DOHH2 (cell line): ENCODE measurements around the gene NOM1.
A peak's percentile ranks its signal among the peaks of the same experiment; 100 is the strongest.

Experiments
- H3F3A ChIP-seq: fragments of 200-600 bp; sonication (generic), shearing (Covaris generic); 2 replicates; pipeline ENCODE4 v1.6.0; 2016; ENCODE audit warnings: antibody characterized with exemption, mild to moderate bottlenecking; ENCODE audit not compliant: control insufficient read depth, insufficient read depth
- H3K27ac ChIP-seq: fragments of 200-600 bp; sonication (generic); 2 replicates; pipeline ENCODE4 v1.5.1; 2014; ENCODE audit warnings: low read depth, mild to moderate bottlenecking, low read length, moderate library complexity
- H3K27me3 ChIP-seq: fragments of 200-600 bp; sonication (generic); 2 replicates; pipeline ENCODE4 v1.6.1; 2014; ENCODE audit warnings: mild to moderate bottlenecking, low read length, mixed read lengths; ENCODE audit not compliant: control insufficient read depth
- H3K36me3 ChIP-seq: fragments of 200-600 bp; sonication (generic); 2 replicates; pipeline ENCODE4 v1.6.1; 2014; ENCODE audit warnings: mild to moderate bottlenecking, low read length, moderate library complexity, mixed read lengths; ENCODE audit not compliant: control insufficient read depth
- H3K4me1 ChIP-seq: fragments of 200-600 bp; sonication (generic); 2 replicates; pipeline ENCODE4 v1.6.1; 2014; ENCODE audit warnings: mild to moderate bottlenecking, low read length, mixed read lengths; ENCODE audit not compliant: control insufficient read depth
- H3K4me2 ChIP-seq: fragments of 200-600 bp; sonication (generic); 2 replicates; pipeline ENCODE4 v1.6.0; 2014; ENCODE audit warnings: mild to moderate bottlenecking, low read length, moderate library complexity
- H3K4me3 ChIP-seq: fragments of 200-600 bp; sonication (generic); 2 replicates; pipeline ENCODE4 v1.5.1; 2014; ENCODE audit warnings: mild to moderate bottlenecking, low read length, mixed read lengths
- H3K79me2 ChIP-seq: fragments of 200-600 bp; sonication (generic); 2 replicates; pipeline ENCODE4 v1.6.1; 2014; ENCODE audit warnings: mild to moderate bottlenecking, low read length, mixed read lengths; ENCODE audit not compliant: control insufficient read depth
- H3K9me2 ChIP-seq: fragments of 200-600 bp; sonication (generic); replicated peaks from 2 replicates; pipeline ENCODE4 v1.6.1; 2014; ENCODE audit warnings: mild to moderate bottlenecking, low read length, mixed read lengths; ENCODE audit not compliant: control insufficient read depth
- H3K9me3 ChIP-seq: fragments of 200-600 bp; sonication (generic); 2 replicates; pipeline ENCODE4 v1.6.1; 2014; ENCODE audit warnings: antibody characterized with exemption, low read length, mixed read lengths; ENCODE audit not compliant: control insufficient read depth, insufficient read depth
- H4K20me1 ChIP-seq: fragments of 200-600 bp; sonication (generic); 2 replicates; pipeline ENCODE4 v1.6.0; 2014; ENCODE audit warnings: low read depth, mild to moderate bottlenecking, antibody characterized with exemption, low read length, moderate library complexity; ENCODE audit not compliant: control insufficient read depth, insufficient read depth
- EZH2phosphoT487 ChIP-seq: fragments of 200-600 bp; sonication (generic); IDR thresholded peaks from 2 replicates; pipeline ENCODE4 v1.6.1; 2017; ENCODE audit warnings: borderline replicate concordance, mild to moderate bottlenecking, antibody characterized with exemption, low read length, moderate library complexity, mixed read lengths
- TF ChIP-seq, protein P1 (sequence below): fragments of 200-600 bp; sonication (generic); IDR thresholded peaks from one replicate; pipeline ENCODE4 v1.5.1; 2014; ENCODE audit warnings: antibody characterized with exemption, mild to moderate bottlenecking, low read depth, low read length; ENCODE audit not compliant: poor library complexity, severe bottlenecking

NOM1 gene

GRCh38 chr7:156944876-156945275, 4.6 kb upstream of the NOM1 start:
- Histone ChIP-seq H3K36me3 (peaks cover 3% of the 10 kb centered on the region), H3K27me3 (peaks cover 28% of the 10 kb centered on the region), H3K79me2 (peaks cover 9% of the 10 kb centered on the region), H3F3A (peaks cover 13% of the 10 kb centered on the region), H3K4me2 (no peak overlapping the region), H3K9me2 (no peaks in the 10 kb centered on the region), H3K27ac (no peak overlapping the region), H3K4me1 (peaks cover 10% of the 10 kb centered on the region), H3K4me3 (no peak overlapping the region), H3K9me3 (peaks cover 18% of the 10 kb centered on the region), H4K20me1 (no peaks in the 10 kb centered on the region)
- TF ChIP-seq, protein P1, sequence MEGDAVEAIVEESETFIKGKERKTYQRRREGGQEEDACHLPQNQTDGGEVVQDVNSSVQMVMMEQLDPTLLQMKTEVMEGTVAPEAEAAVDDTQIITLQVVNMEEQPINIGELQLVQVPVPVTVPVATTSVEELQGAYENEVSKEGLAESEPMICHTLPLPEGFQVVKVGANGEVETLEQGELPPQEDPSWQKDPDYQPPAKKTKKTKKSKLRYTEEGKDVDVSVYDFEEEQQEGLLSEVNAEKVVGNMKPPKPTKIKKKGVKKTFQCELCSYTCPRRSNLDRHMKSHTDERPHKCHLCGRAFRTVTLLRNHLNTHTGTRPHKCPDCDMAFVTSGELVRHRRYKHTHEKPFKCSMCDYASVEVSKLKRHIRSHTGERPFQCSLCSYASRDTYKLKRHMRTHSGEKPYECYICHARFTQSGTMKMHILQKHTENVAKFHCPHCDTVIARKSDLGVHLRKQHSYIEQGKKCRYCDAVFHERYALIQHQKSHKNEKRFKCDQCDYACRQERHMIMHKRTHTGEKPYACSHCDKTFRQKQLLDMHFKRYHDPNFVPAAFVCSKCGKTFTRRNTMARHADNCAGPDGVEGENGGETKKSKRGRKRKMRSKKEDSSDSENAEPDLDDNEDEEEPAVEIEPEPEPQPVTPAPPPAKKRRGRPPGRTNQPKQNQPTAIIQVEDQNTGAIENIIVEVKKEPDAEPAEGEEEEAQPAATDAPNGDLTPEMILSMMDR: no peak

- TF ChIP-seq, protein P1: no peak
- no peak for TF ChIP-seq EZH2phosphoT487
- H3K4me2 ChIP-seq: no peak overlapping the region
- H3K9me3 ChIP-seq: no peaks in the 10 kb centered on the region
- H4K20me1 ChIP-seq: peaks cover 21% of the 10 kb centered on the region
- peaks cover 28% of the 10 kb centered on the region for H3K27me3 ChIP-seq
- H3K4me1 ChIP-seq: peaks cover 19% of the 10 kb centered on the region
- no peaks in the 10 kb centered on the region for H3K9me2 ChIP-seq
- H3K36me3 ChIP-seq: peaks cover 27% of the 10 kb centered on the region
- H3K4me3 ChIP-seq: no peak overlapping the region
- H3F3A ChIP-seq: peaks cover 9% of the 10 kb centered on the region
- H3K27ac ChIP-seq: no peak overlapping the region
- H3K79me2 ChIP-seq: peaks cover 33% of the 10 kb centered on the region
Measured at GRCh38 chr7:156947120-156947843, 2.2 kb upstream of the NOM1 start.

- H3K4me3 ChIP-seq: peak overlapping the region; percentile 96
- peaks cover 31% of the 10 kb centered on the region for H4K20me1 ChIP-seq
- no peak overlapping the region for H3K27ac ChIP-seq
- H3K4me1 ChIP-seq: peaks cover 18% of the 10 kb centered on the region
- H3K36me3 ChIP-seq: peaks cover 38% of the 10 kb centered on the region
- H3K27me3 ChIP-seq: peaks cover 17% of the 10 kb centered on the region
- H3K79me2 ChIP-seq: peaks cover 44% of the 10 kb centered on the region
- H3K4me2 ChIP-seq: peak overlapping the region; percentile 73
- no peak for TF ChIP-seq EZH2phosphoT487
- TF ChIP-seq, protein P1: no peak
- H3F3A ChIP-seq: peaks cover 9% of the 10 kb centered on the region
- H3K9me2 ChIP-seq: no peaks in the 10 kb centered on the region
- H3K9me3 ChIP-seq: no peaks in the 10 kb centered on the region
Measured at GRCh38 chr7:156948361-156948760, 1.2 kb upstream of the NOM1 start.
